Gastrocnemius medialis (tissue), 4 donors: ENCODE data around the gene DYSF. TPM values are rescaled to one million over a fixed set of nuclear protein-coding genes. Genes with fewer than 3 reads are reported as not detected.

Experiments used
- ATAC-seq, 2 donors: fragments of 150-250 bp; one replicate each; pipeline ENCODE4 v1.9.1; 2016
- DNase-seq, 2 donors: peaks; one replicate each; pipeline ENCODE4 v3.0.0-alpha.2; 2019
- H3K27ac ChIP-seq, 4 donors: fragments of 200-600 bp; sonication (generic); 1 replicate in 1 of 4; 2 replicates in 3 of 4; pipeline ENCODE4 v1.5.1; 2016 to 2018; ENCODE audit warnings: mild to moderate bottlenecking in 2 of 4, moderate library complexity in 1 of 4
- H3K27me3 ChIP-seq, 3 donors: fragments of 200-600 bp; sonication (generic) in 2 of 3; 1 replicate in 1 of 3; 2 replicates in 2 of 3; pipeline versions ENCODE4 v1.5.1 to v1.6.0; 2016 to 2019; ENCODE audit warnings: mild to moderate bottlenecking in 1 of 3, moderate library complexity in 1 of 3
- H3K36me3 ChIP-seq, 2 donors: fragments of 200-600 bp; sonication (generic) in 1 of 2; one replicate each; pipeline ENCODE4 v1.5.1; 2017 to 2018
- H3K4me1 ChIP-seq, 2 donors: fragments of 200-600 bp; sonication (generic) in 1 of 2; one replicate each; pipeline ENCODE4 v1.5.1; 2016 to 2017; ENCODE audit warnings: mild to moderate bottlenecking in 2 of 2
- H3K4me3 ChIP-seq, 4 donors: fragments of 200-600 bp; sonication (generic) in 3 of 4; 1 replicate in 1 of 4; 2 replicates in 3 of 4; pipeline ENCODE4 v1.5.1; 2016 to 2019; ENCODE audit warnings: mild to moderate bottlenecking in 2 of 4
- H3K9me3 ChIP-seq, 3 donors: fragments of 200-600 bp; sonication (generic) in 2 of 3; 1 replicate in 1 of 3; 2 replicates in 2 of 3; pipeline ENCODE4 v1.5.1; 2016 to 2019
- CTCF ChIP-seq, 5 experiments: fragments of 450-650 bp in 3 of 5; fragments of 200-600 bp in 2 of 5; sonication (generic) in 2 of 5; IDR thresholded peaks in 4 of 5; conservative IDR thresholded peaks in 1 of 5; 1 replicate in 4 of 5; 2 replicates in 1 of 5; pipeline ENCODE4 v1.5.1; 2016 to 2019; ENCODE audit warnings: antibody characterized with exemption in 5 of 5, mild to moderate bottlenecking in 3 of 5, moderate library complexity in 3 of 5
- POLR2A ChIP-seq, 2 donors: fragments of 450-650 bp; IDR thresholded peaks; one replicate each; pipeline ENCODE4 v1.6.1; 2017; ENCODE audit warnings: antibody characterized with exemption in 2 of 2, mild to moderate bottlenecking in 2 of 2, moderate library complexity in 2 of 2
- in situ Hi-C, 4 donors: fragments of 200-750 bp; cut with MboI; loops; one replicate each; pipeline versions ENCODE4 v1.15.0 to v1.8.0; 2017; ENCODE audit warnings: low sequenced_read_pairs in 4 of 4
- intact Hi-C: fragments of 100-400 bp; cut with DNase I; formaldehyde crosslinking; loops from one replicate; pipeline ENCODE4 v1.15.1; 2023; ENCODE audit warnings: low total_unique reads
- total RNA-seq, 4 donors: library from RNA; depleted of rRNA; stranded (reverse); fragments of >200 nt; gene quantifications; one replicate each; pipeline versions ENCODE4 v1.1.0 to v1.2.3, GENCODE V29; 2016

The DYSF gene
- total RNA-seq, 4 donors from 2014 or later = 40.7 to 267 (median 153) TPM

GRCh38 chr2:71461304-71461671 is 7.9 kb downstream of the DYSF start:
- peaks cover 78 to 92% of the 10 kb centered on the region in 2 donors for H3K4me1 ChIP-seq
- TF ChIP-seq CTCF (IDR thresholded peaks at IDR 0.05 in 4 of 5, conservative IDR thresholded peaks at IDR 0.05 in 1 of 5) = no peak
- TF ChIP-seq POLR2A (IDR thresholded peaks at IDR 0.05) = no peak
- in situ Hi-C loops (loop anchor here in 2 of 4 donors (5.0 to 10.0 kb wide), 2 partner anchors 46 to 54 kb away; no protein-coding TSS in a partner anchor), intact Hi-C loops (no loop called here)
- peak overlapping the region; percentile 56 to 99 (median 93) for H3K27ac ChIP-seq
- H3K36me3 ChIP-seq = no peaks in the 10 kb centered on the region
- no peak overlapping the region for H3K4me3 ChIP-seq
- ATAC-seq (no peak), DNase-seq (no peak)
- no peaks in the 10 kb centered on the region for H3K27me3 ChIP-seq
- no peaks in the 10 kb centered on the region for H3K9me3 ChIP-seq

GRCh38 chr2:71462056-71462605 is 8.8 kb downstream of the DYSF start:
- TF ChIP-seq CTCF (IDR thresholded peaks at IDR 0.05 in 4 of 5, conservative IDR thresholded peaks at IDR 0.05 in 1 of 5) (no peak), POLR2A (IDR thresholded peaks at IDR 0.05) (no peak)
- H3K9me3 ChIP-seq = no peaks in the 10 kb centered on the region
- no peaks in the 10 kb centered on the region for H3K27me3 ChIP-seq
- DNase-seq = no peak
- no peak for ATAC-seq
- no peak overlapping the region for H3K4me3 ChIP-seq
- intact Hi-C loops (no loop called here), in situ Hi-C loops (loop anchor here in 2 of 4 donors (5.0 to 10.0 kb wide), 2 partner anchors 45 to 53 kb away; no protein-coding TSS in a partner anchor)
- peak overlapping the region; percentile 56 to 99 (median 93) for H3K27ac ChIP-seq
- H3K36me3 ChIP-seq = no peaks in the 10 kb centered on the region
- H3K4me1 ChIP-seq = peaks cover 72 to 90% of the 10 kb centered on the region in 2 donors

GRCh38 chr2:71462641-71463341 is 9.4 kb downstream of the DYSF start:
- in situ Hi-C loops = loop anchor here in 2 of 4 donors (5.0 to 10.0 kb wide), 2 partner anchors 45 to 52 kb away; no protein-coding TSS in a partner anchor
- Histone ChIP-seq H3K27me3 (no peaks in the 10 kb centered on the region), H3K4me1 (peaks cover 72 to 90% of the 10 kb centered on the region in 2 donors), H3K36me3 (no peaks in the 10 kb centered on the region), H3K4me3 (no peak overlapping the region), H3K27ac (peak overlapping the region in 3 of 4 donors; percentile 22 to 99 (median 94)), H3K9me3 (no peaks in the 10 kb centered on the region)
- DNase-seq (no peak), ATAC-seq (no peak)
- intact Hi-C loops = no loop called here
- TF ChIP-seq POLR2A (IDR thresholded peaks at IDR 0.05) = no peak
- no peak for TF ChIP-seq CTCF (IDR thresholded peaks at IDR 0.05 in 4 of 5, conservative IDR thresholded peaks at IDR 0.05 in 1 of 5)

- DNase-seq (no peak), ATAC-seq (no peak)
- Histone ChIP-seq H3K4me1 (peaks cover 72 to 91% of the 10 kb centered on the region in 2 donors), H3K9me3 (no peaks in the 10 kb centered on the region), H3K27ac (peak overlapping the region in 3 of 4 donors; percentile 22 to 99 (median 86)), H3K36me3 (no peaks in the 10 kb centered on the region), H3K4me3 (no peak overlapping the region), H3K27me3 (no peaks in the 10 kb centered on the region)
- intact Hi-C loops = no loop called here
- in situ Hi-C loops = loop anchor here in 2 of 4 donors (5.0 to 10.0 kb wide), 2 partner anchors 44 to 52 kb away; no protein-coding TSS in a partner anchor
- TF ChIP-seq CTCF (IDR thresholded peaks at IDR 0.05 in 4 of 5, conservative IDR thresholded peaks at IDR 0.05 in 1 of 5) (no peak), POLR2A (IDR thresholded peaks at IDR 0.05) (no peak)
Observed at GRCh38 chr2:71463342-71463654, 9.9 kb downstream of the DYSF start.
